Activated CD8-positive, alpha-beta memory T cell treated with anti-CD3 and anti-CD28 coated beads, Interleukin-2, amount 50 U/mL, for 24 hours (primary cell): ENCODE data around the gene BEND7.
"Not testable (repeated sequence)": the region's sequence is repeated elsewhere in the genome, so short reads cannot be mapped to it uniquely, and the experiment has no call there.

Experiments
- DNase-seq: peaks from one replicate; pipeline ENCODE4 v3.0.0-alpha.2; 2020; ENCODE audit errors: extremely low read depth

The BEND7 gene

DNA sequence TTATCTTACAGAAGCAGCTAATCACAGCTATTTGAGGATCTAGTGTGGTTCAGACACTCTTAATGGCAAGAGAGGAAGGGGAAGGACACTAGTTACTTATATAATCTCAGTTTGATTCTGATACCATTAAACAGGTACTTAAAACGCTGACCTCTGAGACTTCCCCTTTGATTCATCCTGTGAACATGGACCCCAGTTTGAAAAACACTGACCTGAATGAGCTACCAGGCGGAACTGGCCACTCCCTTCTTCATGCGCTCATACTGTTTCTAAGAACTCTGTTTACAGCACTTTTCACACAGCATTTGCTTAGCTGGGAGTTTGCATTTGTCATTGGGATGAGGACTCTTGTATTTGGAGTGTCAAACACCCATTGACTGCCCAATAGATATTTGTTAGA is 45.7 kb downstream of the BEND7 start:
- DNase-seq, result no peak

DNA sequence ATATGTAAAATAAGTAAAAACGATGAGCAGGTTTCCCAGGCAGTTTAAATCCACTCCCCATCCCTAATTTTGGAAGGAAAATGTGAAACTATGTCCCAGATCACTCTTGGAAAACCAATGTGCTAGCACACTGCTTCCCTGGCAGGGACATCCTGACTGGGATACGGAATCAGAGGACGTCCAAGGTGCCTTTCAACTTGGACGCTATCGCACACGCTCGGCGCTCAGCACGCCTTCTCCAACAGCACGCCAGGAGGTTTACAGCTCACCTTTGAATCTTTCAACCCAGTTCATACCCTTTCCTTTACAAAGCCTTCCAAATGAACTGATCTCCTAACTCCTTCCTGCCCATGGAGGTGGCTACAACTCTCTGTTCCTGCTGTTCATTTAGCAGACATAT is 47.1 kb downstream of the BEND7 start:
- no peak for DNase-seq

- no peak for DNase-seq
These were observed 53.7 kb downstream of the BEND7 start for GRCh38 chr10:13475124-13475523.

- no peak for DNase-seq
These were observed 54.8 kb downstream of the BEND7 start for GRCh38 chr10:13473986-13474385.

DNA sequence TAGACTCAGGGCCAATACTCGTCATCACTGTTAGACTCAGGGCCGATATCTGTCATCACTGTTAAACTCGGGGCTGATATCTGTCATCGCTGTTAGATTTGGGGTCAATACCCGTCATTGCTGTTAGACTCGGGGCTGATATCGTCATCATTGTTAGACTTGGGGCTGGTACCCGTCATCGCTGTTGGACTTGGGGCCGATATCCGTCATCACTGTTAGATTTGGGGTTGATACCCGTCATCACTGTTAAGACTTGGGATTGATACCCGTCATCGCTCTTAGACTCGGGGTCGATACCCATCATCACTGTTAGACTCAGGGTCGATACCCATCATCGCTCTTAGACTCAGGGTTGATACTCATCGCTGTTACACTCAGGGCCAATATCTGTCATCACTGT is 56.5 kb downstream of the BEND7 start:
- DNase-seq, result no peak

DNA sequence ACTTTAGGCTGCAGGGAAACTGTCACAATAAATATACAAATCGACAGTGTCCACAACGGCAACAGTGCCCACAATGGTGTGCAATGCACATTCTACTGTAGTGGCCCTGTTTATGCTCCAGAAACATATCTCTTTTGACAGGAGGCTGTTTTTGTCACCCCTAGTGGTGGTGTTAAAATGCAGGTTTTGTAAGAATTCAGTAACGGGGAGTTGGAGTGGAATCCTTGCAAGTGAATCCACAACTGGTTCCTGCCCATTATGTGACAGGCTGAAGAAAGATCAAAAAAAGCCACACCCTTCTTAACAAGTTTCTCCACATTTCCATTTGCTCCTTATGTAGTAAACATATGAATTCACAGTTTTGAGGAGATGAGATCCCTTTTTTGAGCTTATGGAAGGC is 58.5 kb downstream of the BEND7 start:
- DNase-seq, result no peak

- no peak for DNase-seq
These were observed 66.3 kb downstream of the BEND7 start for GRCh38 chr10:13462551-13462950.

- DNase-seq, result no peak
These were observed 70.2 kb downstream of the BEND7 start for GRCh38 chr10:13458687-13459012.

- DNase-seq, result no peak
These were observed 70.7 kb downstream of the BEND7 start for GRCh38 chr10:13457958-13458686.

GRCh38 chr10:13453896-13454295 is 74.9 kb downstream of the BEND7 start:
- no peak for DNase-seq

GRCh38 chr10:13450069-13450468 is 78.7 kb downstream of the BEND7 start:
- no peak for DNase-seq

GRCh38 chr10:13449296-13449695 is 79.5 kb downstream of the BEND7 start:
- DNase-seq, result no peak

GRCh38 chr10:13448216-13448615 is 80.6 kb downstream of the BEND7 start:
- DNase-seq, result no peak

DNA sequence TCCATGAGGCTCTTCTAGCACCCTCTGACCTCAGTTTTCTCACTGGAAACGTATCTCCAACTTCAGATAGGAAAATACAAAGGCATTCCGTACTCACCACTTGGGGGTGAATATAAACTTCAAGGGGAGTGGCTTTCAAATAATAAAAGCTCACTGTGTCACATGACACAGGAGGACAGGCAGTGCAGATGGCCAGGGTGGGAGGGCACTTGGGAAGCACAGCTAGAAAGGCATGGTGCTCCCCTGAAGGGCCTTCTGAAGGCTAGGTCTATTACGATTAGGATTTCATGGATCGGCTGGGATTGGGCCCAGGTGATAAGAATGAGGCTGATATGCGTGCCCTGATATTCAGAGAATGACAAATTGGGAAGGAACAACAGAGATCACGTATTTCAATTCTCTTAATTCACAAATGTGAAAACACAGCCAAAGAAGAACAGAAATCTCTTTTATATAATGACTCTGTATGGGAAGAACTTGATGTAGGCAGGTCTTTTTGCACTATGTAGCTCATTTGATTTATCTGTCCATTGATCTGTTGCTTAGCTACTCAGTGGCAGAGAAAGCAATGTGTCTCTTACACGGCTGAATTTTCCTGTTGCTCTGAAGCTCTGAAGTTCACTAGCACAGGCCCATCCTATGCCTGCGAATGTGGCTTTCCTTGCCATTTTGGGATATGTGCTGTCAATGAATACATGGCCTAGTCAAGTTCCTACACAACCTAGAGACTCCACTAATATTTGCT is 83.0 kb downstream of the BEND7 start:
- DNase-seq, result no peak

GRCh38 chr10:13441476-13441875 is 87.3 kb downstream of the BEND7 start:
- no peak for DNase-seq

DNA sequence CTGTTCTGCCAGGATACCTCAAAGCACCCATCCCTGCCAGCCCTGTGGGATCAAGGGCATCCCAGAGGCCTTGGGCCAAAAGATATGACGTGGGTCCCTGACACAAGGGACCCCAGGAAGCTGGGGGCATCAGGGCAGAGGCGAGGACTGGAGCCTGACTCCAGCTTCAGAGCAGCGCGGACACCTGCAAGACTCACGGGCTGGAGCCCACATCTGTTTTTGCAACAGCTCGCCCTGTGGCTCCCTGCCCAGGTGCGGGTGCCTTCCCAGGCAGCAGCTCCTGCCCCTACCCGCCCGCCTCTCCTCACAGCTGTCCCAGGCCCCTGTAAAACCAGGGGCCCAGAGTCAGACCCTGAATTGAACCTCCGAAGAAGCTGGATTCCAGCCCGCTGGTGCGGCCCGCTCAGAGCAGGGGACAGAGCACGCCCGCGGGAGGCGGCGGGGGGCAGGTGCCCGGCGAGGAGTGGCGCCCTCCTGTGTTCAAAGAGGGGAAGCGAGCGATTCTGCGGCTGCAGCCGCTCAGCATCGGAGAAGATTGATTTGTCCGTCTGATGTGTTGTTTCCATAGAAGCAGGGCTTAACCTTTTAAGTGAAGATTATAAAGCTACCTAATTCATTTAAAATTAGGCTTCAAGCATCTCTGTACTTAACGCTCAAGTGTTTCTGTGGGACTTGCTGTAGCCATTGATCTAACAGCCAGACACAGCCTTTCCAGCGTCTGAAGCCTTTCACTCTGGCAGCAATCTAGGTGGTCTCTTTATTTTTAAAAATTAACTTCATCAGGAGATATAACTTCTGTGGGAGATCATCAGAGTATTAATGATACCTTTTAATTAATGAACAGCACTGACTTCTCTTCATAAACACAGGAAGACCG is 88.4 kb downstream of the BEND7 start:
- peak; percentile 12 for DNase-seq

GRCh38 chr10:13439313-13440184 is 89.3 kb downstream of the BEND7 start:
- DNase-seq, result no peak

GRCh38 chr10:13437026-13437555 is 91.7 kb downstream of the BEND7 start:
- no peak for DNase-seq

DNA sequence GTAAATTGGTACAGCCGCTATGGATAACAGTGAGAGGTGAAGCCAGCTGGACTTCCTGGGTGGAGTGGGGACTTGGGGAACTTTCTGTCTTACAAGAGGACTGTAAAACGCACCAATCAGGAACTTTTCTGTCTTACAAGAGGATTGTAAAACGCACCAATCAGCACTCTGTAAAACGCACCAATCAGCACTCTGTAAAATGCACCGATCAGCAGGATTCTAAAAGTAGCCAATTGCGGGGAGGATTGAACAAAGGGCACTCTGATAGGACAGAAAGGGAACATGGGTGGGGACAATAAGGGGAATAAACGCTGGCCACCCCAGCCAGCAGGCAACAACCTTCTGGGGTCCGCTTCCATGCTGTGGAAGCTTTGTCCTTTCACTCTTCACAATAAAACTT is 100.9 kb downstream of the BEND7 start:
- DNase-seq, result not testable (repeated sequence)

GRCh38 chr10:13425397-13425796 is 103.4 kb downstream of the BEND7 start:
- no peak for DNase-seq

GRCh38 chr10:13422800-13423199 is 106.0 kb downstream of the BEND7 start:
- DNase-seq, result no peak
